PFSK-1 (cell line): Measurements from ENCODE around the gene TTC24.

Experiments used
- FOXP2 ChIP-seq: optimal IDR thresholded peaks from 2 replicates; pipeline ENCODE3; 2011; ENCODE audit warnings: borderline replicate concordance, control low read depth, inconsistent platforms; ENCODE audit not compliant: insufficient read depth; ENCODE audit errors: extremely low read length, extremely low read depth
- POLR2AphosphoS5 ChIP-seq: IDR thresholded peaks from 2 replicates; pipeline ENCODE4 v1.6.1; 2012; ENCODE audit warnings: low read depth, mild to moderate bottlenecking, control low read depth, low read length, moderate library complexity
- REST ChIP-seq, 2 experiments: IDR thresholded peaks; 2 replicates each; pipeline versions ENCODE4 v1.6.1 to v1.8.0; 2011 to 2012; ENCODE audit warnings: low read depth in 2 of 2, low read length in 2 of 2, control low read depth in 1 of 2, inconsistent platforms in 1 of 2, mild to moderate bottlenecking in 1 of 2, moderate library complexity in 1 of 2; ENCODE audit not compliant: insufficient read depth in 1 of 2
- SIN3A ChIP-seq: IDR thresholded peaks from 2 replicates; pipeline ENCODE4 v1.6.1; 2012; ENCODE audit warnings: mild to moderate bottlenecking, low read length, moderate library complexity, borderline replicate concordance; ENCODE audit not compliant: insufficient read depth
- TAF1 ChIP-seq: IDR thresholded peaks from 2 replicates; pipeline ENCODE4 v1.6.1; 2012; ENCODE audit warnings: low read length, control low read depth, borderline replicate concordance; ENCODE audit not compliant: insufficient read depth

The TTC24 gene

GRCh38 chr1:156554971-156555370 lies 24.6 kb upstream of the TTC24 start:
- no peak for TF ChIP-seq POLR2AphosphoS5
- no peak for TF ChIP-seq TAF1
- TF ChIP-seq SIN3A: no peak
- no peak for TF ChIP-seq FOXP2
- TF ChIP-seq REST (IDR thresholded peaks at IDR 0.05; ENCODE audit: insufficient read depth in 1 of 2, low read depth in 2 of 2, low read length in 2 of 2): no peak

- no peak for TF ChIP-seq REST (IDR thresholded peaks at IDR 0.05; ENCODE audit: insufficient read depth in 1 of 2, low read depth in 2 of 2, low read length in 2 of 2)
- TF ChIP-seq SIN3A: no peak
- no peak for TF ChIP-seq FOXP2
- TF ChIP-seq POLR2AphosphoS5: no peak
- TF ChIP-seq TAF1: no peak
Observed at GRCh38 chr1:156555715-156556114, 23.8 kb upstream of the TTC24 start.

- no peak for TF ChIP-seq FOXP2
- TF ChIP-seq REST (IDR thresholded peaks at IDR 0.05; ENCODE audit: insufficient read depth in 1 of 2, low read depth in 2 of 2, low read length in 2 of 2): no peak
- no peak for TF ChIP-seq POLR2AphosphoS5
- TF ChIP-seq SIN3A: no peak
- no peak for TF ChIP-seq TAF1
Observed at GRCh38 chr1:156556354-156556753, 23.2 kb upstream of the TTC24 start.

GRCh38 chr1:156559086-156559796 lies 20.3 kb upstream of the TTC24 start:
- TF ChIP-seq POLR2AphosphoS5 (no peak), SIN3A (no peak), TAF1 (no peak), FOXP2 (no peak), REST (IDR thresholded peaks at IDR 0.05; ENCODE audit: insufficient read depth in 1 of 2, low read depth in 2 of 2, low read length in 2 of 2) (no peak)
